GM12878 (cell line): ENCODE results near the gene OSMR. TPM values are rescaled to one million over a fixed set of nuclear protein-coding genes. Genes with fewer than 3 reads are reported as not detected.

Experiments
- ATAC-seq: fragments of 200-7000 bp; cut with Tn5 transposase; 3 replicates; pipeline ENCODE4 v1.9.1; 2020; ENCODE audit warnings: mild to moderate bottlenecking, moderate library complexity
- BruUV-seq: library from RNA; stranded (reverse); fragments of 400-500 nt; replicated peaks from 2 replicates; lab custom pipeline; 2021; lab: Mats Ljungman, UMichigan
- CTCF ChIA-PET: fragments of 300-600 bp; sonication (Branson Sonifier 250); formaldehyde crosslinking; extraction: SDS; loops from one replicate; lab custom pipeline; 2021; ENCODE audit warnings: inconsistent platforms; lab: Yijun Ruan, JAX
- POLR2A ChIA-PET: fragments of 350-600 bp; formaldehyde crosslinking; extraction: SDS; loops from one replicate; lab custom pipeline; 2021; ENCODE audit warnings: inconsistent platforms; lab: Charles Lee
- RAD21 ChIA-PET: fragments of 300-600 bp; sonication (Branson Sonifier 250); formaldehyde crosslinking; loops from one replicate; lab custom pipeline; 2023; ENCODE audit warnings: antibody characterized with exemption; ENCODE audit not compliant: unreplicated experiment; lab: Charles Lee
- SMC1A ChIA-PET: fragments of 300-600 bp; sonication (Branson Sonifier 250); formaldehyde crosslinking; loops from one replicate; lab custom pipeline; 2023; ENCODE audit not compliant: unreplicated experiment, uncharacterized antibody; lab: Charles Lee
- DNase-seq: peaks from one replicate; pipeline ENCODE4 v3.0.0-alpha.2; 2011; ENCODE audit warnings: low read depth, low spot score
- FAIRE-seq: peaks from 3 replicates; lab custom pipeline; 2011; peaks lifted over from hg19 to GRCh38; lab: Jason Lieb, UNC
- H2AFZ ChIP-seq: 2 replicates; pipeline ENCODE4 v1.6.0; 2011; ENCODE audit warnings: low read depth, low read length, control low read depth; ENCODE audit not compliant: control insufficient read depth
- H3K27ac ChIP-seq: 2 replicates; pipeline ENCODE4 v1.5.1; 2011; ENCODE audit warnings: control low read depth; ENCODE audit not compliant: control insufficient read depth, insufficient read depth
- H3K27me3 ChIP-seq, 2 experiments: replicated peaks in 1 of 2; 2 replicates each; pipeline versions ENCODE4 v1.6.0 to v1.6.1; 2011; ENCODE audit warnings: low read length in 1 of 2; ENCODE audit not compliant: control insufficient read depth in 2 of 2, insufficient read depth in 2 of 2
- H3K36me3 ChIP-seq, 2 experiments: 2 replicates each; pipeline ENCODE4 v1.5.1; 2011; ENCODE audit warnings: low read length in 1 of 2; ENCODE audit not compliant: control insufficient read depth in 2 of 2, insufficient read depth in 2 of 2
- H3K4me1 ChIP-seq: 2 replicates; pipeline ENCODE4 v1.6.1; 2011; ENCODE audit warnings: mild to moderate bottlenecking, low read length, moderate library complexity, mixed read lengths; ENCODE audit not compliant: control insufficient read depth, insufficient read depth
- H3K4me2 ChIP-seq: 2 replicates; pipeline ENCODE4 v1.6.0; 2011; ENCODE audit warnings: control low read depth; ENCODE audit not compliant: control insufficient read depth, insufficient read depth
- H3K4me3 ChIP-seq: fragments of 200-600 bp; sonication (generic); 2 replicates; pipeline ENCODE4 v1.5.1; 2016
- H3K79me2 ChIP-seq: 2 replicates; pipeline ENCODE4 v1.6.0; 2011; ENCODE audit warnings: low read length; ENCODE audit not compliant: control insufficient read depth, insufficient read depth
- H3K9ac ChIP-seq: 2 replicates; pipeline ENCODE4 v1.8.0; 2011; ENCODE audit warnings: low read length, control low read depth, mixed read lengths; ENCODE audit not compliant: control insufficient read depth, insufficient read depth
- H3K9me3 ChIP-seq: replicated peaks from 3 replicates; pipeline ENCODE4 v1.5.1; 2011; ENCODE audit warnings: mild to moderate bottlenecking, low read length; ENCODE audit not compliant: control insufficient read depth, insufficient read depth
- H4K20me1 ChIP-seq: 2 replicates; pipeline ENCODE4 v1.6.0; 2011; ENCODE audit not compliant: control insufficient read depth, insufficient read depth
- CUX1 ChIP-seq: IDR thresholded peaks from 2 replicates; pipeline ENCODE4 v1.6.1; 2012; ENCODE audit warnings: improper control_type of control experiment, low read depth, low read length; ENCODE audit not compliant: insufficient replicate concordance
- FOXK2 ChIP-seq: fragments of 450-650 bp; IDR thresholded peaks from 2 replicates; pipeline ENCODE4 v1.6.1; 2017; ENCODE audit warnings: mild to moderate bottlenecking, moderate library complexity
- KAT2A ChIP-seq: conservative IDR thresholded peaks from 2 replicates; pipeline ENCODE4 v1.6.1; 2011; ENCODE audit warnings: low read depth, low read length; ENCODE audit not compliant: control insufficient read depth
- LARP7 ChIP-seq: fragments of 450-650 bp; IDR thresholded peaks from 2 replicates; pipeline ENCODE4 v1.6.1; 2017; ENCODE audit warnings: mild to moderate bottlenecking
- MYC ChIP-seq: IDR thresholded peaks from 2 replicates; pipeline ENCODE4 v1.6.1; 2011; ENCODE audit warnings: mild to moderate bottlenecking, low read length, moderate library complexity, inconsistent platforms; ENCODE audit not compliant: insufficient read depth, insufficient replicate concordance, insufficient read length, severe bottlenecking
- NFYB ChIP-seq: IDR thresholded peaks from 2 replicates; pipeline ENCODE4 v1.6.1; 2011; ENCODE audit warnings: low read depth, mild to moderate bottlenecking, low read length, improper control_type of control experiment, moderate library complexity; ENCODE audit not compliant: insufficient read depth
- NRF1 ChIP-seq: conservative IDR thresholded peaks from 2 replicates; pipeline ENCODE4 v1.6.1; 2011; ENCODE audit warnings: mild to moderate bottlenecking, low read depth, low read length, improper control_type of control experiment
- PAX8 ChIP-seq: fragments of 450-650 bp; IDR thresholded peaks from 2 replicates; pipeline ENCODE4 v1.6.1; 2017; ENCODE audit warnings: mild to moderate bottlenecking, moderate library complexity
- RUNX3 ChIP-seq: IDR thresholded peaks from 2 replicates; pipeline ENCODE4 v1.6.1; 2012; ENCODE audit warnings: low read length, inconsistent platforms
- SIN3A ChIP-seq: IDR thresholded peaks from 2 replicates; pipeline ENCODE4 v1.6.1; 2012; ENCODE audit warnings: low read depth, low read length, improper control_type of control experiment
- SREBF2 ChIP-seq: IDR thresholded peaks from 2 replicates; pipeline ENCODE4 v1.6.1; 2012; ENCODE audit warnings: mild to moderate bottlenecking, low read length
- WRNIP1 ChIP-seq: IDR thresholded peaks from 2 replicates; pipeline ENCODE4 v1.6.1; 2011; ENCODE audit warnings: low read depth, low read length, improper control_type of control experiment, borderline replicate concordance
- WGBS: methylation state at CpG from one replicate; pipeline ENCODE4 v1.1.6; 2016; ENCODE audit warnings: low lambda C conversion rate; ENCODE audit not compliant: insufficient replicate concordance, insufficient coverage; ENCODE audit errors: missing lambda C conversion rate; 5-methylcytosine and 5-hydroxymethylcytosine counted together
- in situ Hi-C: fragments of 300-500 bp; cut with MboI; formaldehyde crosslinking; loops from 9 replicates; pipeline ENCODE4 v1.14.3; 2018; ENCODE audit warnings: mixed read lengths
- intact Hi-C: fragments of 100-400 bp; cut with micrococcal nuclease; formaldehyde crosslinking; loops from one replicate; pipeline ENCODE4 v1.14.2; 2022; ENCODE audit not compliant: unreplicated experiment
- polyA plus RNA-seq, 11 experiments: library from polyadenylated mRNA; depleted of rRNA in 4 of 11; unstranded in 6 of 11; stranded (reverse) in 5 of 11; fragments of >200 nt; fragmentation: Nextera tagmentation in 4 of 11; fragmentation: Illumina TruSeq in 1 of 11; extraction: Ambion mirVana in 4 of 11; extraction: Trizol in 1 of 11; gene quantifications; 1 replicate in 1 of 11; 2 replicates in 10 of 11; pipeline versions ENCODE4 v1.2.1 to v1.2.3, GENCODE V29; 2011 to 2016; ENCODE audit warnings: inconsistent platforms in 2 of 11, missing spikeins in 2 of 11, low read depth in 1 of 11
- total RNA-seq, 4 experiments: library from RNA; depleted of rRNA in 3 of 4; stranded (reverse); fragments of >200 nt in 3 of 4; fragmentation: Illumina TruSeq in 1 of 4; extraction: Trizol in 1 of 4; gene quantifications; 2 replicates each; pipeline versions ENCODE4 v1.2.1 to v1.2.3, GENCODE V29; 2013 to 2021
- TF ChIP-seq, protein P1 (sequence below): fragments of 450-650 bp; IDR thresholded peaks from 2 replicates; pipeline ENCODE4 v1.6.1; 2018; ENCODE audit warnings: mild to moderate bottlenecking, low read depth, moderate library complexity; ENCODE audit not compliant: partially characterized antibody

OSMR gene
- total and polyA plus RNA-seq, 10 of the 15 experiments (the other 5 are each of a cell fraction or from before 2014, with no cell fraction given), result 0.03 to 0.05 TPM; not detected in 8

- H3K4me3 ChIP-seq, result no peak overlapping the region
- H2AFZ ChIP-seq, result no peak overlapping the region
- intact Hi-C loops, result no loop called here
- FAIRE-seq, result no peak
- no peaks in the 10 kb centered on the region for H4K20me1 ChIP-seq
- no peak overlapping the region for H3K4me2 ChIP-seq
- WGBS, result 90% methylated on average over 2 of the region's 2 CpGs
- CTCF ChIA-PET, result interaction anchor here (1.3 to 1.7 kb wide), 2 partner anchors 153 to 486 kb away, joined by 4 to 5 read pairs; no protein-coding TSS in a partner anchor
- DNase-seq, result no peak
- SMC1A ChIA-PET, result no interaction called here
- TF ChIP-seq SIN3A (no peak), NFYB (no peak), SREBF2 (no peak), NRF1 (no peak), RUNX3 (no peak), FOXK2 (no peak), PAX8 (no peak), LARP7 (no peak), MYC (no peak), KAT2A (no peak), CUX1 (no peak), WRNIP1 (no peak)
- TF ChIP-seq, protein P1, sequence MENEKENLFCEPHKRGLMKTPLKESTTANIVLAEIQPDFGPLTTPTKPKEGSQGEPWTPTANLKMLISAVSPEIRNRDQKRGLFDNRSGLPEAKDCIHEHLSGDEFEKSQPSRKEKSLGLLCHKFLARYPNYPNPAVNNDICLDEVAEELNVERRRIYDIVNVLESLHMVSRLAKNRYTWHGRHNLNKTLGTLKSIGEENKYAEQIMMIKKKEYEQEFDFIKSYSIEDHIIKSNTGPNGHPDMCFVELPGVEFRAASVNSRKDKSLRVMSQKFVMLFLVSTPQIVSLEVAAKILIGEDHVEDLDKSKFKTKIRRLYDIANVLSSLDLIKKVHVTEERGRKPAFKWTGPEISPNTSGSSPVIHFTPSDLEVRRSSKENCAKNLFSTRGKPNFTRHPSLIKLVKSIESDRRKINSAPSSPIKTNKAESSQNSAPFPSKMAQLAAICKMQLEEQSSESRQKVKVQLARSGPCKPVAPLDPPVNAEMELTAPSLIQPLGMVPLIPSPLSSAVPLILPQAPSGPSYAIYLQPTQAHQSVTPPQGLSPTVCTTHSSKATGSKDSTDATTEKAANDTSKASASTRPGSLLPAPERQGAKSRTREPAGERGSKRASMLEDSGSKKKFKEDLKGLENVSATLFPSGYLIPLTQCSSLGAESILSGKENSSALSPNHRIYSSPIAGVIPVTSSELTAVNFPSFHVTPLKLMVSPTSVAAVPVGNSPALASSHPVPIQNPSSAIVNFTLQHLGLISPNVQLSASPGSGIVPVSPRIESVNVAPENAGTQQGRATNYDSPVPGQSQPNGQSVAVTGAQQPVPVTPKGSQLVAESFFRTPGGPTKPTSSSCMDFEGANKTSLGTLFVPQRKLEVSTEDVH, result no peak
- no peaks in the 10 kb centered on the region for H3K4me1 ChIP-seq
- H3K36me3 ChIP-seq, result no peaks in the 10 kb centered on the region
- H3K79me2 ChIP-seq, result no peaks in the 10 kb centered on the region
- POLR2A ChIA-PET, result no interaction called here
- in situ Hi-C loops, result no loop called here
- no peak overlapping the region for H3K27ac ChIP-seq
- RAD21 ChIA-PET, result no interaction called here
- no peak overlapping the region for H3K9ac ChIP-seq
- no peak for ATAC-seq
- H3K9me3 ChIP-seq, result no peaks in the 10 kb centered on the region
- no peaks in the 10 kb centered on the region for H3K27me3 ChIP-seq
- no TSS peak for BruUV-seq
Measured at GRCh38 chr5:38927470-38927869, 81.7 kb downstream of the OSMR start.
